ENCODE results near the gene RHPN2. TPM values are rescaled to one million over a fixed set of nuclear protein-coding genes. Genes with fewer than 3 reads are reported as not detected.

The RHPN2 gene
- total and polyA plus RNA-seq, 2 of the 13 experiments (the other 11 are each of a cell fraction or from before 2014, with no cell fraction given): 20.3 to 48.0 TPM

DNA sequence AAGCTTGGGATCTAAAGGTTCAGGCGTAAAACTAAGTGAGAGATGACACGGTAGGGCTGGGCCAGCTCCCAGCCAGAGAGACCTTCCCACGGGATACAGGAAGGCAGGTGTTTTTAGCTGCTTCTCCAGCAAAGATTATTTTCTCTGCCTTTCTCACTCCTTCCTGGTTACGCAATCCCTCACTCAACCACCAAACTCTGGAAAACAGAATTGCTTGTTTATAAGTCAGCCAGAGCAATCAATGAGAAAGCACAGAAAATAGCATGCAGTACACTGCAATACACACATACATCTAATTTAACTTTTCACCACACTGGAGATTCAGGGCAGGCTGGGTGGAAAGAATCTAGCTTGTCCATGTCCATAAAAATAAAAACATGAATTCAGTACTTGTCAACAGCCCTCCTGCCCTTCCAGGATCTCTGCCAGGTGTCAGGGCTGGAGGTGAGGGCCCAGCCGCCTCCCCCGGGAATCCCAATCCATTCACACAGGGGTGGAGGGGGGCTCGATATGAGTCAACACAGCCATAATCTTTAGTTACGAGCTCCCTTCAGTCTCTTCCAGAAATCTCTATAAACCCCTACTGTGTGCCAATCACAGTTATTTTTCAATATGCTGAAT is 12.2 kb downstream of the RHPN2 start (continued):
- TF ChIP-seq LCORL (IDR thresholded peaks at IDR 0.05) (no peak), LCORL (CRISPR knock-in tag; IDR thresholded peaks at IDR 0.05) (peak; percentile 81), GATAD2A (CRISPR knock-in tag; IDR thresholded peaks at IDR 0.05) (peak; percentile 92), TEAD3 (CRISPR knock-in tag; optimal IDR thresholded peaks at IDR 0.05; ENCODE audit: borderline replicate concordance) (peak; percentile 26), ZNF333 (CRISPR knock-in tag; IDR thresholded peaks at IDR 0.05; ENCODE audit: borderline replicate concordance) (no peak), HDAC2 (CRISPR knock-in tag; IDR thresholded peaks at IDR 0.05) (peak; percentile 70; the same call in 1 of the 2 replicates), ZNF710 (CRISPR knock-in tag; IDR thresholded peaks at IDR 0.05; ENCODE audit: borderline replicate concordance) (peak; percentile 95), ZNF292 (CRISPR knock-in tag; IDR thresholded peaks at IDR 0.05; ENCODE audit: borderline replicate concordance, low read depth) (no peak), ATF4 (CRISPR knock-in tag; IDR thresholded peaks at IDR 0.05) (no peak), TFDP1 (CRISPR knock-in tag; IDR thresholded peaks at IDR 0.05; ENCODE audit: borderline replicate concordance) (no peak), SNAPC2 (CRISPR knock-in tag; IDR thresholded peaks at IDR 0.05) (0 out of 2 replicates have a peak, but pooled peaks have one; percentile 4), ZNF720 (CRISPR knock-in tag; IDR thresholded peaks at IDR 0.05) (no peak), PITX1 (CRISPR knock-in tag; IDR thresholded peaks at IDR 0.05) (0 out of 2 replicates have a peak, but pooled peaks have one; percentile 23), SMC3 (IDR thresholded peaks at IDR 0.05; ENCODE audit: low read length) (peak; percentile 36), NAIF1 (CRISPR knock-in tag; IDR thresholded peaks at IDR 0.05; ENCODE audit: borderline replicate concordance) (0 out of 2 replicates have a peak, but pooled peaks have one; percentile 30), SALL2 (CRISPR knock-in tag; IDR thresholded peaks at IDR 0.05) (0 out of 2 replicates have a peak, but pooled peaks have one; percentile 49), FOXJ3 (CRISPR knock-in tag; IDR thresholded peaks at IDR 0.05; ENCODE audit: borderline replicate concordance) (peak; percentile 36; the same call in 1 of the 2 replicates), SIX1 (CRISPR knock-in tag; IDR thresholded peaks at IDR 0.05; ENCODE audit: borderline replicate concordance) (peak; percentile 21; the same call in 1 of the 2 replicates), MAFF (IDR thresholded peaks at IDR 0.05; ENCODE audit: low read depth, low read length) (no peak), FOSL2 (CRISPR knock-in tag; IDR thresholded peaks at IDR 0.05) (peak; percentile 52; the same call in 1 of the 2 replicates)
- TF ChIP-seq, protein P1, sequence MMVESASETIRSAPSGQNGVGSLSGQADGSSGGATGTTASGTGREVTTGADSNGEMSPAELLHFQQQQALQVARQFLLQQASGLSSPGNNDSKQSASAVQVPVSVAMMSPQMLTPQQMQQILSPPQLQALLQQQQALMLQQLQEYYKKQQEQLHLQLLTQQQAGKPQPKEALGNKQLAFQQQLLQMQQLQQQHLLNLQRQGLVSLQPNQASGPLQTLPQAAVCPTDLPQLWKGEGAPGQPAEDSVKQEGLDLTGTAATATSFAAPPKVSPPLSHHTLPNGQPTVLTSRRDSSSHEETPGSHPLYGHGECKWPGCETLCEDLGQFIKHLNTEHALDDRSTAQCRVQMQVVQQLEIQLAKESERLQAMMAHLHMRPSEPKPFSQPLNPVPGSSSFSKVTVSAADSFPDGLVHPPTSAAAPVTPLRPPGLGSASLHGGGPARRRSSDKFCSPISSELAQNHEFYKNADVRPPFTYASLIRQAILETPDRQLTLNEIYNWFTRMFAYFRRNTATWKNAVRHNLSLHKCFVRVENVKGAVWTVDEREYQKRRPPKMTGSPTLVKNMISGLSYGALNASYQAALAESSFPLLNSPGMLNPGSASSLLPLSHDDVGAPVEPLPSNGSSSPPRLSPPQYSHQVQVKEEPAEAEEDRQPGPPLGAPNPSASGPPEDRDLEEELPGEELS (CRISPR knock-in tag; IDR thresholded peaks at IDR 0.05): peak; percentile 89

Data from HepG2 (cell line).